Activated T-cell treated with anti-CD3 and anti-CD28 coated beads, Interleukin-2, amount 50 U/mL, for 4 hours (primary cell): ENCODE measurements around the gene MYOM1. TPM values are rescaled to one million over a fixed set of nuclear protein-coding genes. Genes with fewer than 3 reads are reported as not detected.

ENCODE experiments used
- ATAC-seq, 2 donors: fragments of 200-7000 bp; cut with Tn5 transposase; one replicate each; pipeline ENCODE4 v1.10.0; 2021
- DNase-seq: peaks from one replicate; pipeline ENCODE4 v3.0.0-alpha.2; 2020
- H3K27me3 Mint-ChIP-seq: one replicate; pipeline ENCODE4 v1.8.0; 2021; ENCODE audit warnings: low read depth, mixed read lengths
- H3K36me3 Mint-ChIP-seq: one replicate; pipeline ENCODE4 v1.8.0; 2022; ENCODE audit warnings: mixed read lengths; ENCODE audit not compliant: insufficient read depth
- H3K4me1 Mint-ChIP-seq: one replicate; pipeline ENCODE4 v1.8.0; 2021; ENCODE audit warnings: low read depth, mixed read lengths
- H3K4me3 Mint-ChIP-seq: one replicate; pipeline ENCODE4 v1.8.0; 2021; ENCODE audit warnings: mild to moderate bottlenecking, moderate library complexity, mixed read lengths
- H3K9me3 Mint-ChIP-seq: one replicate; pipeline ENCODE4 v1.8.0; 2021; ENCODE audit warnings: mixed read lengths
- total RNA-seq, 3 donors: library from RNA; stranded (reverse); gene quantifications; one replicate each; pipeline ENCODE4 v1.2.1, GENCODE V29; 2021

Gene MYOM1
- total RNA-seq, 3 donors from 2014 or later = 0.16 to 0.42 (median 0.25) TPM

DNA sequence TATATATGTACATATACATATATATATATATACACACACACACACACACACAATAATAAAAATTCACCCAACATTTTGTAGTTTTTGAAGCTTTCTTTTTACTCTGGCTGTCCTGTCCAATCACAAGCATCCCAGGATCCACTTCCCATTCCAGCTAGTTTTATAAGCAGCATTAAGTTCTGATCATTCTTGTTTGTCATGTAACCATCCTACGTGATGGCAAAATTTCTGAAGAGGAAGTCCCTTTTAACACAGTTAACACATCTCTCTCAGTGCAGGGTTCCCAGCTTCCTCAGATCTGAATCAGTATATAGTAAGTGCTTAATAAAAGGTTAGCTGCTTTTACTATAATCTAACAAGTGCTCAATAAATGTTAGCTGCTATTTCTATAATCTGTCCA is 26.4 kb downstream of the MYOM1 start:
- Mint-ChIP-seq H3K27me3 (peaks cover 2% of the 10 kb centered on the region), H3K9me3 (no peaks in the 10 kb centered on the region), H3K36me3 (peaks cover 10% of the 10 kb centered on the region), H3K4me1 (no peaks in the 10 kb centered on the region), H3K4me3 (no peak overlapping the region)
- ATAC-seq = no peak
- DNase-seq = no peak

DNA sequence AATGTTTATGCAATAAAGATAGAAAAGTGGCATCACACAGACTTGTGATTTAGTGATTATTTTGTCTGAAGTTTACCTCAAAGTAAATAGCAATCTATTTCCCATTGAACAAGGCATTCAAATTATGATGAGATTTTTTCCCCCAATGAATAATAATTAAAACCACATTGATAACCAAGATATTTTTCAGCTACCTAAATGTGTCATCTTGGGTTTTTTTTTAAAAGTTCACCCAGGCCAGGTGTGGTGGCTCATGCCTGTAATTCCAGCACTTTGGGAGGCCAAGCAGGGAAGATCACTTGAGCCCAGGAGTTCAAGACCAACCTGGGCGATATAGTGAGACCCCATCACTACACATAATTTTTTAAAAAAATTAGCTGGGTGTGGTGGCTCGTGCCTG is 27.0 kb downstream of the MYOM1 start:
- no peaks in the 10 kb centered on the region for H3K4me1 Mint-ChIP-seq
- DNase-seq = no peak
- H3K9me3 Mint-ChIP-seq = no peaks in the 10 kb centered on the region
- peaks cover 2% of the 10 kb centered on the region for H3K27me3 Mint-ChIP-seq
- ATAC-seq = no peak
- no peak overlapping the region for H3K4me3 Mint-ChIP-seq
- peaks cover 10% of the 10 kb centered on the region for H3K36me3 Mint-ChIP-seq

DNA sequence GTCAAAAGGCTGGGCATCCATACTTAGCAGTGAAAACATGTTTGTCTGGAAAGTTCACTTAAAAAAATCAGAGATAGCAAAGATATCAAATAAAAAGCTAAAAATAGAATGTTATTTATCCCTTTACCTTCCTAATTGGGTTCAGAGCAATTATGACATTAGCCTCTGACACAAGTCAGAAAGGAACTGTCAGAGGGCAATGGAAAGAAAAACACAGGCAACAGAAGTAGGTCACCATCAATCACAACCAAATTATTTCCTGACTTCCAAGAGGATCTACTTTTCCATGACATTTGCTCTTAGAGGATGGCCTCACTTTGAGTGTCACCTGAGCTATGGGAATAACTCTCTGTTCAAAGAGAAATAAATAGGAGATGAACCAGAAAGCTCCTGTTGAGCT is 27.5 kb downstream of the MYOM1 start:
- Mint-ChIP-seq H3K4me3 (no peak overlapping the region), H3K27me3 (peaks cover 2% of the 10 kb centered on the region), H3K4me1 (no peaks in the 10 kb centered on the region), H3K9me3 (no peaks in the 10 kb centered on the region), H3K36me3 (peaks cover 13% of the 10 kb centered on the region)
- no peak for ATAC-seq
- DNase-seq = no peak

DNA sequence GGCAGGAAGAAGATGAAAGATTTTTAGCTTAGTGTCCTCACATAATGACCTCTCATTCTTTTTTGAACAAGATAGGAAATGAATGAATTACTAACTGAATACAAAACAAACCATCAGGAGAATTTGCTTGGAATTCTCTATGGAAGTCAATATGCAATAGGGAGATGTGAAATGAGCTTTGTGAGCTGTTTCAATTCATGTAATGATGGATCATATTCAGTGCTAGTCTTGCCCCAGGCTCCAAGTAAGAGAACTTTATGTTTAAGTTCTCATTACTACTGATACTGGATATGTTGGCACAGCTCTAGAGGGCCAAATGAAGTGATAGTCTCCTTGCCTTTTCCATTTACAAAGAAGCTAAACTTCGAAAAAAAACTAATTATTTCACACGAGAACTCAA is 29.2 kb downstream of the MYOM1 start:
- H3K4me1 Mint-ChIP-seq = no peaks in the 10 kb centered on the region
- no peak for DNase-seq
- H3K4me3 Mint-ChIP-seq = no peak overlapping the region
- no peaks in the 10 kb centered on the region for H3K9me3 Mint-ChIP-seq
- H3K27me3 Mint-ChIP-seq = peaks cover 2% of the 10 kb centered on the region
- peaks cover 15% of the 10 kb centered on the region for H3K36me3 Mint-ChIP-seq
- ATAC-seq = no peak

DNA sequence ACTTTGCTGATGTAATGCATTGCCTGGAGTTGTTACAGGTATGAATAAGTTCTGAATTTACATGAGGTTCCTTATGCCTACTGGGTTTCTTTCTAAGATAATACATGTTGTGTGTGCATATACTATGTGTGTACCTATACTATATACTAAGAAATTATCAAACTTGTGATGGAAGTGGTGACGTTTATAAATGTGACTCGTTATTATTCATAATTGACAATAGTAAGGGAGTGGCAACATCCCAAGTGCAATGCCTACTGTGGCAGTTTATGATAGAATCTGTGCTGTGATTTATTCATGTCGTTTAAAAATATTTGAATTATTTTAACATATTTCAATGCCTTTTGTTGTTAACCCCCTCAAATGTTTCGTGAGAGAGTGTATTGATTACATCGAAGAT is 29.9 kb downstream of the MYOM1 start:
- H3K27me3 Mint-ChIP-seq = peaks cover 2% of the 10 kb centered on the region
- no peaks in the 10 kb centered on the region for H3K9me3 Mint-ChIP-seq
- no peaks in the 10 kb centered on the region for H3K4me1 Mint-ChIP-seq
- ATAC-seq (no peak), DNase-seq (no peak)
- no peak overlapping the region for H3K4me3 Mint-ChIP-seq
- peaks cover 15% of the 10 kb centered on the region for H3K36me3 Mint-ChIP-seq

DNA sequence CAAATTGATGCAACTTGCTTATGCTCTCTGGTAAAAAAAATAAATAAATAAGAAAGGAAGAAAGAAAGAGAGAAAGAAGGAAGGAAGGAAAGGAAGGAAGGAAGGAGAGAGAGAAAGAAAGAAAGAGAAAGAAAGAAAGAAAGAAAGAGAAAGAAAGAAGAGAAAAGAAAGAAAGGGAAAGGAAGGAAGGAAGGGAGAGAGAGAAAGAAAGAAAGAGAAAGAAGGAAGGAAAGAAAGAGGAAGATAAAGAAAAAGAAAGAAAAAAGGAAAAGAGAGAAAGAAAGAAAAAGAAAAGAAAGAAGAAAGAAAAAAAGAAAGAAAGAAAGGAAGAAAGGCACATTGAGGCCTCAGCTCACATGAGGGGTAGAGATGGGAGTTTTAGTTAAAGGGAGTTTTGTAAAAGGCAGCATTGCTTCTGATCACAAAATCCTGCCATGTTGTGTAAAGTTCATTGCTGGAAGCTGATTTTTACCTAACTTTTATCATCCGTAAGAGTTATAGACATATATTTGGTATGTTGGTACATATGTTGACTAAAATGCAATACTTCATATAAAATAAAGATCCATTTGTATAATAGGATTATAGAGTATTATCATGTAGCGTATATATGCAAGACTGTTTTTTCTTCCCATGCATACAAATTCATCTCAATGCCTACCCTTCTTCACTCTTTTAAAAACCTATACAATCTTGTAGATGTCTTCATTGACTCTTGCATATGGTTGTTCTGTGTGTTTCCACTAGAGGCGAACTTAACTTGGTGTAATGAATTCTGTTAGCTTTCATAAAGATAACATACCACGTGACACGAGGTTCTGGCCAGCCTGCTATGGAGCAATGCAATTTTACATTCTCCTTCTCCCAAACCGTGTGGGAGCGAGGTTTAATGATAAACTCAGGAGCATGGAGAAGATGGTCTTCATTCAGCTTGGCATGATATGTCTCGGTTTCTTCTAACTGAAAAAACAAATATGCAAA is 32.8 kb downstream of the MYOM1 start:
- Mint-ChIP-seq H3K4me3 (no peak overlapping the region), H3K36me3 (peaks cover 14% of the 10 kb centered on the region), H3K4me1 (no peaks in the 10 kb centered on the region), H3K9me3 (no peaks in the 10 kb centered on the region), H3K27me3 (no peaks in the 10 kb centered on the region)
- DNase-seq (no peak), ATAC-seq (no peak)

DNA sequence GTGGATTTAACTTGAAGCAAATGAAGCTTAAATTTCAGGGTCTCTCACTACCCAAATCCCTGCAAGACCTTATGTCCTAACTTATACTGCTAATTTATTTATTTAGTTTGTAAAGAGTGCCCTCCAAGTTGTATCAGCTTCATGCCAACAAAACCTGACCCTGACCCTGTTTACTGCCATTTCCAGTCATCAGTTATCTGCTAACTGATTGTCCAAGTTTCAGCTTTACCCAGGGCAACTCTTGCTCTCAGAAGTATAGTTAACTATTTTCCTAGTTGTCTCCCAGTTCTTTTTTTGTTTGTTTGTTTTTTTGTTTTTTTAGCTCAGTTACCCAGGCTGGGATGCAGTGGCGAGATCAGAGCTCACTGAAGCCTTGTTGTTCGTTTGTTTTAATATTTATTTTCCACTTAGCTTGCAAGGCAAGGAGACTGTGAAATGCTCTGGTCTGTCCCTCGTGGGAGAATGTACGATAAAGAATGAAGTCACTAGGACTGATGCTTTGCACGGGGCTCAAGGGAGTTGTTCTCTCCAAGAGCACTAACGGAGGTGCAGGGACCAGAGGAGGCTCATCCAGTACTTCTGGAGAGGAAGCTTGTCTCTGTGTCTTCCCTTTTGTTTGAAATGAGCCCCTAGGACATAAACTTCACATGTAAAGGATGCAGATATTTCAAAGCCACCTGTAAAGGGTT is 35.3 kb downstream of the MYOM1 start:
- peaks cover 12% of the 10 kb centered on the region for H3K36me3 Mint-ChIP-seq
- H3K9me3 Mint-ChIP-seq = no peaks in the 10 kb centered on the region
- ATAC-seq = no peak
- peaks cover 2% of the 10 kb centered on the region for H3K4me1 Mint-ChIP-seq
- no peak overlapping the region for H3K4me3 Mint-ChIP-seq
- DNase-seq = no peak
- no peaks in the 10 kb centered on the region for H3K27me3 Mint-ChIP-seq

DNA sequence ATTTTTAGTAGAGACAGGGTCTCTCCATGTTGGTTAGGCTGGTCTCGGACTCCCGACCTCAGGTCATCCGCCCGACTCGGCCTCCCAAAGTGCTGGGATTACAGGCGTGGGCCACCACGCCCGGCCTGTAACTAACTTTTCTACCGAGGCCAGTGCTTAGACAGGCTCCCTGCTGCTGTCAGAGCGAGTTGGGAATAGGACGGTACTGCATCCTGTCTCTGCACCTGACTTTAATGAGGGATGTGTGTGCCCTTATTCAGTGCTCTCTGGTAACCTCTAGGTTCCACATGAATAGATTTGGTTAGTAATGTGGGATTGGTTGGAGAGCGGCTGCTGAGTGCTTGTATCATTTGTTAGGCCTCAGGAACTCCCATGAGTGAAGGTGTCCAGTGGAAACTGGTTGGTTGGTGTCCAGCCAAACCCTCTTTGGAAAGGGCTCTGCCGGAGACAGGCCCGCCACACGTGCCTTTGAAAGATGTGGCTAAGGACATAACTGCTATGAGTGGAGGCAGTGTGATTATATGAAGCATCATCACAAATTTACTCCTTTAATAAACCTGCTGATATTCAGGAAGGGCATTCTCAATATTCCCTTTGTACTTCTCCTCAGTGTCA is 36.6 kb downstream of the MYOM1 start:
- DNase-seq (no peak), ATAC-seq (no peak)
- H3K9me3 Mint-ChIP-seq = no peaks in the 10 kb centered on the region
- H3K4me3 Mint-ChIP-seq = no peak overlapping the region
- peaks cover 5% of the 10 kb centered on the region for H3K36me3 Mint-ChIP-seq
- H3K27me3 Mint-ChIP-seq = no peaks in the 10 kb centered on the region
- H3K4me1 Mint-ChIP-seq = peaks cover 2% of the 10 kb centered on the region

DNA sequence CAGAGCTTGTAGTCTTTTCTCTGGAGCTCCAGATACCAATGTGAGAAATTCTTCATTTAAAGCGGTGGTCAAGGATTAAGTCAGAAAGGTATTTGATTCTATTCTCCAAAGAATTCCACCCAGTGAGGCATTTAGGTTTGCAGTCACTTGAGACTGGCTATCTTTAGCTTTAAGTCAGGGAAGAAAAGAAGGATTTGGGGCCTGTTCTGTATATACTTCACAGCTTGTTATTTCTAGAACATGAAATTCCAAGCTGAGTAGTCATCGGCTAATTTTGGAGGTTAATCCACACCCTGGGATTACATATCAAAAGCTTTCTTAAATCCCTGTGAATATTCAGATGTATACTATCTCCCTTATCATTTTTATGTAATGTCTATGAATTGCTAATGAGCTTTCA is 39.4 kb downstream of the MYOM1 start:
- Mint-ChIP-seq H3K9me3 (no peaks in the 10 kb centered on the region), H3K27me3 (no peaks in the 10 kb centered on the region), H3K4me3 (no peak overlapping the region), H3K4me1 (peaks cover 2% of the 10 kb centered on the region), H3K36me3 (no peaks in the 10 kb centered on the region)
- ATAC-seq (no peak), DNase-seq (no peak)

DNA sequence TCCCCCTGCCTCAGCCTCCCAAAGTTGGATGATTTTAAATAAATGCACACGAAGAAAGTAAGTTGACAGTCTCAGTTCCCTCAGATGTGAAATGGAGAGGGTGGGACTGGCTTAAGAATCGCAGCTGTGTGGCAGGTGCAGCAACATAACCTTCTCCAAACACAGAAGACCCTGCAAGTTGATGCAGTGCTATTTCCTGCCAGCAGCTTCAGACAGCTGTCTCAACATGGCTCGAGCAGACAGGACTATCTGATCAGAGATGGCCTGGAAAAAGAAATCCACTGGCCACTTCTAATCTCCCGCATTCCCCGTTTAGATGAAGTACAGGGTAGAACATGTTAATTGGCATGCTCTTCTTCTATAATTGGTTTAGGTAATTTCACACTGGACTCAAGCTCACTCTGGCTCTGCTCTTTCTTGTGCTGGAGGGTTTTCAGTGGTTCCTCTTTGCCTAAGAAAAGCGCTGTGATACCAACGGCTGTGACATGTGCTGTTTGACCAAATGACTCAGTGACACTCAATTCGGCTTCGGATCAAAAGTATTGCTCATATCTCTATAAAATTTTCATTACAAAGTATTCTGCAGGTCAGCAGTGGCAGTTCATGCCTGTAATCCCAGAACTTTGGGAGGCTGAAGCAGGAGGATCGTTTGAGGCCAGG is 40.2 kb downstream of the MYOM1 start:
- peaks cover 2% of the 10 kb centered on the region for H3K4me1 Mint-ChIP-seq
- H3K4me3 Mint-ChIP-seq = no peak overlapping the region
- H3K9me3 Mint-ChIP-seq = no peaks in the 10 kb centered on the region
- ATAC-seq (no peak), DNase-seq (no peak)
- no peaks in the 10 kb centered on the region for H3K36me3 Mint-ChIP-seq
- no peaks in the 10 kb centered on the region for H3K27me3 Mint-ChIP-seq

DNA sequence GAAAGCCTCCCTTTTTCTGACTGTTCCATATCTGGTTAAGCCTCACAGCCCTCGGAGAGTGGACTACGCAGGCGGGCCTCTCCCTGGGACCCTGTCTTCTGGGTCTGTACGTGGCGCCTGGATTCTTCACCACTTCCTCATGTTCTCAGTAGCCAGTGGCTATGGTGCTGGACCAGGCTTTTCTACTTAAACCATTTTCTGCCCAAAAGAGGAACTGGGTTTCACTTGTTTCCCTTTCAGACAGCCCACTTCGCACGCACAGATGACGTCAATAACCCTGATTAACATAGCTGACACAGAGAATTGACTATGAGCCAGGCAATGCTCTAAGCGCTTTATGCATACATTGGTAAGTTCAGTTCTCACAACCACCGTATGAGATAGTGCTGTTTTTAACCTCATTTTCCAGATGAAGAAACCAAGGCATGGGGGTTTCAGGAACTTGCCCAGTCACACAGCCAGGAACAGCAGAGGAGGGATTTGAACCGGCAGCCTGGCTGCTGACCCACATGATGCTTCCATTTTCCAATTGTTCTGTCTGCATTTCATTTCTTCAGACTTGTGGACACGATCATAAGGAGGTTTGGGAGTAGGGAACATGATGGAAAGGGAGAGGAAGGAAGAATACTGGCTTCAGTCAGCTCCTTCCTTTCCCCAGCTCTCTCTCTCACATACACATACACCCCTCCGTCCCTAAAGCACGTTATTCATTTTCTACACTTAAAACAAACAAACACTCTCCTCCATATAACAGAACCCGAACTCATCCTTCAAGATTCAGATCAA is 41.7 kb downstream of the MYOM1 start:
- peaks cover 2% of the 10 kb centered on the region for H3K4me1 Mint-ChIP-seq
- ATAC-seq (peak; percentile 30 to 35), DNase-seq (no peak)
- no peaks in the 10 kb centered on the region for H3K27me3 Mint-ChIP-seq
- no peaks in the 10 kb centered on the region for H3K9me3 Mint-ChIP-seq
- no peaks in the 10 kb centered on the region for H3K36me3 Mint-ChIP-seq
- no peak overlapping the region for H3K4me3 Mint-ChIP-seq

DNA sequence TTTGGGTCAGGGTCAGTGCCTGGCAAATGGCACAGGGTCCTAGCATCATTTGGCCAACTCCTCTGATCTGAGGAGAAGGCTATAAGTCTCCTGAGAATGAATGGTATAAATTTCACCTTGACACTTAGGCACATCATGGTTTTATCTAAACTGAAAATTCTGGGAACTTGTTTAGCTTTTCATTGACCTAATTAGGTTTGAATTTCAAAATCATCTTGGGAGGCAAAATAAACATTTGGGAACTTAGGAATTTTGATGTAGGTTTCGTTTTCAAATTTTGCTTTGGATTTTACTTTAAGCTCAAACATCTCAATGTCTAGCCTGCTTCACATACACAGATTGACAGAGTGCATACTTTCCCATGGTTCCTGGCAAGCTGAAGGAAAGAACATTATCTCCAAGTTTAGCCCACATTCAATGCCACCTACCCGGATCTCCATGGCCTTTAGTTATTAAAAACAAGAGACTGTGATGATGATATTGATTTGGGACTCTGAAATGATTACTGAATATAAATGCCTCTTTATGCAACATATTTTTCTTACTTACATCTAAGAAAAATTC is 44.5 kb downstream of the MYOM1 start:
- H3K4me3 Mint-ChIP-seq = no peak overlapping the region
- H3K36me3 Mint-ChIP-seq = peaks cover 2% of the 10 kb centered on the region
- H3K27me3 Mint-ChIP-seq = no peaks in the 10 kb centered on the region

DNA sequence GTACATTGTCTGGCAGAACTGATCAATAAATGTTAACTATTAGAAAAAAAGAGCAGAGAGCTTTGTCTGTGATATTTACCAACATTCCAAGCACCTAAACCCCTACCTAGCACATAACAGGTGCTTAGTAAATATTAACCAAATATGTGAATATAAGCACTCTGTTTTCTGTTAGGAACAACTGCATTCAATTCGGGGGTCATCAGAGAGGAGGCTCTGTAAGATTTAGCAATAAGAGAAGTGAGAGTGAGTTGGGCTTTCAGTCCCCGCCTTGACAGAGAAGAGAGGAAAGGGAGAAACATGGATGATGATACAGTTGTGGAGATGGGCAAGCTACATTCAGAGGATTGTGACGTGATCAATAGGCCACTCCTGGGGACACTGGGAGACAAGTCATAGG is 47.7 kb downstream of the MYOM1 start:
- no peak for ATAC-seq
- H3K9me3 Mint-ChIP-seq = no peaks in the 10 kb centered on the region

More for the DNA sequence above, 44.5 kb downstream of the MYOM1 start:
- H3K4me1 Mint-ChIP-seq = peaks cover 2% of the 10 kb centered on the region
- DNase-seq = no peak
- no peak for ATAC-seq
- no peaks in the 10 kb centered on the region for H3K9me3 Mint-ChIP-seq

More for the DNA sequence above, 47.7 kb downstream of the MYOM1 start:
- Mint-ChIP-seq H3K27me3 (no peaks in the 10 kb centered on the region), H3K4me1 (no peaks in the 10 kb centered on the region), H3K36me3 (peaks cover 4% of the 10 kb centered on the region), H3K4me3 (no peak overlapping the region)
- DNase-seq = no peak
